D721Med (cell line): ENCODE results near the gene CUZD1.

ENCODE experiments used
- DNase-seq: peaks from one replicate; pipeline ENCODE4 v3.0.0; 2011; ENCODE audit warnings: low spot score; ENCODE audit not compliant: insufficient read length
- FAIRE-seq: peaks from 2 replicates; lab custom pipeline; 2011; peaks lifted over from hg19 to GRCh38; lab: Jason Lieb, UNC
- CTCF ChIP-seq: IDR thresholded peaks from 2 replicates; pipeline ENCODE4 v1.5.1; 2012; ENCODE audit warnings: mild to moderate bottlenecking, control low read depth; ENCODE audit not compliant: insufficient read depth; ENCODE audit errors: missing control alignments

The CUZD1 gene

GRCh38 chr10:122829454-122829853 lies 16.2 kb downstream of the CUZD1 start:
- DNase-seq (no peak), FAIRE-seq (no peak)
- no peak for TF ChIP-seq CTCF

- no peak for FAIRE-seq
- no peak for TF ChIP-seq CTCF
Measured at GRCh38 chr10:122828716-122829255, 16.9 kb downstream of the CUZD1 start.

GRCh38 chr10:122827302-122827701 lies 18.4 kb downstream of the CUZD1 start:
- DNase-seq (no peak), FAIRE-seq (no peak)
- no peak for TF ChIP-seq CTCF

More at GRCh38 chr10:122828716-122829255, 16.9 kb downstream of the CUZD1 start:
- no peak for DNase-seq

GRCh38 chr10:122822973-122823690 lies 22.5 kb downstream of the CUZD1 start:
- DNase-seq (no peak), FAIRE-seq (no peak)
- TF ChIP-seq CTCF: no peak

GRCh38 chr10:122821808-122822207 lies 23.8 kb downstream of the CUZD1 start:
- no peak for TF ChIP-seq CTCF
- FAIRE-seq (no peak), DNase-seq (no peak)

- no peak for TF ChIP-seq CTCF
- FAIRE-seq: no peak
- no peak for DNase-seq
Measured at GRCh38 chr10:122815458-122815857, 30.2 kb downstream of the CUZD1 start.

- no peak for TF ChIP-seq CTCF
- FAIRE-seq (no peak), DNase-seq (no peak)
Measured at GRCh38 chr10:122814493-122814892, 31.2 kb downstream of the CUZD1 start.
